Activated naive CD8-positive, alpha-beta T cell treated with anti-CD3 and anti-CD28 coated beads for 36 hours (primary cell): Measurements from ENCODE around the gene SIPA1. TPM values are rescaled to one million over a fixed set of nuclear protein-coding genes. Genes with fewer than 3 reads are reported as not detected.

Experiments used
- DNase-seq: peaks from one replicate; pipeline ENCODE4 v3.0.0; 2021
- H3K27ac Mint-ChIP-seq: one replicate; pipeline ENCODE4 v1.8.0; 2022; ENCODE audit warnings: mild to moderate bottlenecking, moderate library complexity, mixed read lengths
- H3K27me3 Mint-ChIP-seq: one replicate; pipeline ENCODE4 v1.8.0; 2022; ENCODE audit warnings: mild to moderate bottlenecking, mixed read lengths
- H3K36me3 Mint-ChIP-seq: one replicate; pipeline ENCODE4 v1.8.0; 2021; ENCODE audit warnings: mild to moderate bottlenecking, mixed read lengths
- H3K4me1 Mint-ChIP-seq: one replicate; pipeline ENCODE4 v1.8.0; 2021; ENCODE audit warnings: mixed read lengths
- H3K4me3 Mint-ChIP-seq: one replicate; pipeline ENCODE4 v1.8.0; 2022; ENCODE audit warnings: mild to moderate bottlenecking, moderate library complexity, mixed read lengths
- H3K9me3 Mint-ChIP-seq: one replicate; pipeline ENCODE4 v1.8.0; 2022; ENCODE audit warnings: mixed read lengths
- total RNA-seq, 2 experiments: library from RNA; stranded (reverse); gene quantifications; one replicate each; pipeline ENCODE4 v1.2.3, GENCODE V29; 2021

The SIPA1 gene, protein sequence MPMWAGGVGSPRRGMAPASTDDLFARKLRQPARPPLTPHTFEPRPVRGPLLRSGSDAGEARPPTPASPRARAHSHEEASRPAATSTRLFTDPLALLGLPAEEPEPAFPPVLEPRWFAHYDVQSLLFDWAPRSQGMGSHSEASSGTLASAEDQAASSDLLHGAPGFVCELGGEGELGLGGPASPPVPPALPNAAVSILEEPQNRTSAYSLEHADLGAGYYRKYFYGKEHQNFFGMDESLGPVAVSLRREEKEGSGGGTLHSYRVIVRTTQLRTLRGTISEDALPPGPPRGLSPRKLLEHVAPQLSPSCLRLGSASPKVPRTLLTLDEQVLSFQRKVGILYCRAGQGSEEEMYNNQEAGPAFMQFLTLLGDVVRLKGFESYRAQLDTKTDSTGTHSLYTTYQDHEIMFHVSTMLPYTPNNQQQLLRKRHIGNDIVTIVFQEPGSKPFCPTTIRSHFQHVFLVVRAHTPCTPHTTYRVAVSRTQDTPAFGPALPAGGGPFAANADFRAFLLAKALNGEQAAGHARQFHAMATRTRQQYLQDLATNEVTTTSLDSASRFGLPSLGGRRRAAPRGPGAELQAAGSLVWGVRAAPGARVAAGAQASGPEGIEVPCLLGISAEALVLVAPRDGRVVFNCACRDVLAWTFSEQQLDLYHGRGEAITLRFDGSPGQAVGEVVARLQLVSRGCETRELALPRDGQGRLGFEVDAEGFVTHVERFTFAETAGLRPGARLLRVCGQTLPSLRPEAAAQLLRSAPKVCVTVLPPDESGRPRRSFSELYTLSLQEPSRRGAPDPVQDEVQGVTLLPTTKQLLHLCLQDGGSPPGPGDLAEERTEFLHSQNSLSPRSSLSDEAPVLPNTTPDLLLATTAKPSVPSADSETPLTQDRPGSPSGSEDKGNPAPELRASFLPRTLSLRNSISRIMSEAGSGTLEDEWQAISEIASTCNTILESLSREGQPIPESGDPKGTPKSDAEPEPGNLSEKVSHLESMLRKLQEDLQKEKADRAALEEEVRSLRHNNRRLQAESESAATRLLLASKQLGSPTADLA
- 100 to 1,000 TPM; 123 to 127 TPM for total RNA-seq

DNA sequence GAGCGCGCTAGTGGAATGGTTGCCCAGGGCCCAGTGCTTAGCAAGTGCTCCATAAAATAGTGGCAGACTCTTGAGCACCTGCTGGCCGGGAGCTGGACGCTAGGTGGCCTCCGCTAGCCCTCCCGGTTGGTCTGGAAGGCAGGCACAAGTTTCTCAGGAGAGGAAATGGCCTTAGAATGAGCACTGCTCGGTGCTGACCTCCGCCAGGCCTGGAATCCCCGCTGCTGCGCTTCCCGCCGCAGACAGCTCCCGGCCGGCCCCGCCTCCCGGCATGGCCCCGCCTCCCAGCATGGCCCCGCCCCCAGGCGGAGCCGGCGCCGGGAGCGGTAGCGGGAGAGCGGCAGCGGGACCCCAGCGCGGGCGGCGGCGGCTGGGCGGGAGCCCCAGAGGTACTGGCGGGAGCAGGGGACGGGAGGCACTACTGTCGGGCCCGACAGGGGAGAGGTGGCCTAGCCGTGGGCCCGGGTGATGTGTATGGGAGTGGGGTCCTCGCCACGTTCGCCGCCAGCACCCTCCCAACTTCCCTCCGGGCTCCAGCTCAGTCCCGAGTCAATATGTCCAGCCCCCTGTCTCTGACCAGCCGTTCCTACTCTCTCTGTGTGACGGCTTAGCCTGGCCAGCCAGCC lies at the start of gene SIPA1:
Gene SIPA1 (plus strand): TSS at position 308 of the 626 bp plus-strand sequence. CDS start 2,821 bp downstream, outside the sequence.
- Mint-ChIP-seq H3K4me3 (peak within 1 kb of the TSS; percentile 97), H3K9me3 (no peaks in the 10 kb centered on the region), H3K27ac (peak within 1 kb of the TSS; percentile 88), H3K4me1 (peaks cover 34% of the 10 kb centered on the region), H3K36me3 (peaks cover 34% of the 10 kb centered on the region), H3K27me3 (no peaks in the 10 kb centered on the region)
- peak; percentile 88 for DNase-seq

DNA sequence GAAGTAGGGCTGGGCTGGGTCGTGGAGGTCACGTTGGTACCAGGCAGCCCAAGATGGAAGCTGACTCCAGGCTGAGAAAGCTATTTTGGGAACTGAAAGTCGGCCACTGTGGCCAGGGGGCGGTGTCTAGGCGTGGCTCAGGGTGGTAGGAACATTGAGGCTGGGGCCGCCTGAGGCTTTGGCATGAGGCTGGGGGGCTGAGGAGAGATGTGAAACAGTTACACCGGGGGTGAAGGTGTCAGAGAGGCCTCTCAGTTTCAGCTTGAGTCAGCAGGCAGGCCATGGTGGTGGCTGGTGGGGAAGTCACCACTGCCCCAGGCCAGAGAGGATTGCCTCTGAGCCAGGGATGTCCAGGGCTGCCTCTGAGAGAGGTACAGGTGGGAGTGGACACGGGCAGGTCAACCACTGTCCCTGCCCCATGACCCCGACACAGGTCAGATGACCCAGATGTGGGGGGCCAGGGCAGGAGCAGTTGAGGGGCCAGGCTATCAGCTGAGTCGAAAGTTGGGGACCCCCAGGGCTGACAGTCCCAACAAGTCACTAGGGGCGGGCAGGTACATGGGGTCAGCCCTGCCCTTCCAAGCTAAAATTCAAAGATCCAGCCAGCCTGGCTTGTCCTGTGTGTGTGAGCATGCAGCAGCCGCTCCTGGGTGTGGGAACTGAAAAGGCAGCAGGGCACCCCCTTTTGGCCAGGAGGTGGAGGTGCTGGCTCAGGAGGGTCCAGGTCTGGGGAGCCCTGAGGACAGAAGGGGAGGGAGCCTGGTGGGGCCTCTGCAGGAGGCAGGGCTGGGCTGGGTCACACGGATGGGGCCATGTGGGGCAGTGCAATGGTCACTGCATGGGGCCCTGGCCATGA lies 49.5 kb upstream of the SIPA1 start:
- peak overlapping the region; percentile 92 for H3K27ac Mint-ChIP-seq
- no peaks in the 10 kb centered on the region for H3K27me3 Mint-ChIP-seq
- peaks cover 30% of the 10 kb centered on the region for H3K4me1 Mint-ChIP-seq
- no peaks in the 10 kb centered on the region for H3K9me3 Mint-ChIP-seq
- H3K36me3 Mint-ChIP-seq, result peaks cover 9% of the 10 kb centered on the region
- peak; percentile 87 for DNase-seq
- H3K4me3 Mint-ChIP-seq, result peak overlapping the region; percentile 44

DNA sequence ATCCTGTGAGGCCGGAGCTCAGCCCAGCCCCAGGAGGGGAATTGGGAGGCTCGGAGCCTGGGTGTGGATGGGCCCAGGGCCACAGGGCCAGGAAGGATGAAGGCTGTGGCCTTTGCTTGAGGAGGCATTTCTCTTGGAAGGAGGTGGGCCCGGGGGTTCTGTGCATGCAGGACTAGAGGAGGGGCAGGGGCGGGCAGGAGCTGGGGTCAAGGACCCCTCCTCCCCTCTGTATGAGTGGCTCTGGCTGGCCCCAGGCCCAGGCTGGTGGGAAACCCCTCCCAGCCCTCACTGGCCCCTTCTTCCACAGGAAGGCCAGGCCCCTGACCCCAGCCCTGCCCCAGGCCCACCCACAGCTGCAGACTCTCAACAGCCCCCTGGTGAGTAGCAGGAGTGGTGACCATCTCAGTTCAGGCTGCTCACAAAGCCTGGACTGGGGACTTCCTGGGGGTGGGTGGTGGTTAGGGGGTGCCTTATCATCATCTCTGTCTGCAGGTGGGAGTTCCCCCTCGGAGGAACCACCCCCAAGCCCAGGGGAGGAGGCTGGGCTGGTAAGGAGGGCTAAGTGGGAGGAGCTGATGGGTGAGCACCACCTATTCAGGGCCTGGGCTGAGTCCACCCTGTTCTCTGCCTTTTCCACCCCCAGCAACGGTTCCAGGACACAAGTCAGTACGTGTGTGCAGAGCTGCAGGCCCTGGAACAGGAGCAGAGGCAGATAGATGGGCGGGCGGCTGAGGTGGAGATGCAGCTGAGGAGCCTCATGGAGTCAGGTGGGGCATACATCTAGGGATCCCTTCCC lies 48.3 kb upstream of the SIPA1 start:
- Mint-ChIP-seq H3K4me1 (peaks cover 30% of the 10 kb centered on the region), H3K27me3 (no peaks in the 10 kb centered on the region), H3K9me3 (no peaks in the 10 kb centered on the region)

DNA sequence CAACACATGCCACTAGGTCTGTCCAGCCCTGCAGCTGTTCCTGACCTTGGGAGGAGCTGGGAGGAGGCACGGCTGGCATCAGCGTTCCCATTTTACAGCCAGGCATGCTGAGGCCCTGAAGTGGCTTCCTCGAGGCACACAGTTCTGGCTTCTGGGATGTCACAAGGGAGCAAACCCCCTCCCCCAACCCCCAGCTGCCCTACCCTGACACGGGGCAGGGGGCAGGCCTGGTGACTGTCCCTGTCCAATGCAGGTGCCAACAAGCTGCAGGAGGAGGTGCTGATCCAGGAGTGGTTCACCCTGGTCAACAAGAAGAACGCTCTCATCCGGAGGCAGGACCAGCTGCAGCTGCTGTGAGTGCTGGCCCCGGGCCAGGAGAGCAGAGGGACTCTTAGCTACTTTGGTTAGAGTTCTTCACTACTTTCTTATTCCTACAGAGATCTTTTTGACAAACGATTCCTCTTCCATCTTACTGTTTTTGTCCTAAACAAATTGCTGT lies 47.6 kb upstream of the SIPA1 start:
- DNase-seq, result no peak
- H3K4me3 Mint-ChIP-seq, result no peak overlapping the region
- H3K27ac Mint-ChIP-seq, result peak overlapping the region; percentile 54
- no peaks in the 10 kb centered on the region for H3K27me3 Mint-ChIP-seq
- H3K9me3 Mint-ChIP-seq, result no peaks in the 10 kb centered on the region
- peaks cover 33% of the 10 kb centered on the region for H3K4me1 Mint-ChIP-seq
- H3K36me3 Mint-ChIP-seq, result peaks cover 9% of the 10 kb centered on the region

More for the DNA sequence above, 48.3 kb upstream of the SIPA1 start:
- peak; percentile 81 for DNase-seq
- Mint-ChIP-seq H3K36me3 (peaks cover 9% of the 10 kb centered on the region), H3K27ac (peak overlapping the region; percentile 92), H3K4me3 (no peak overlapping the region)

DNA sequence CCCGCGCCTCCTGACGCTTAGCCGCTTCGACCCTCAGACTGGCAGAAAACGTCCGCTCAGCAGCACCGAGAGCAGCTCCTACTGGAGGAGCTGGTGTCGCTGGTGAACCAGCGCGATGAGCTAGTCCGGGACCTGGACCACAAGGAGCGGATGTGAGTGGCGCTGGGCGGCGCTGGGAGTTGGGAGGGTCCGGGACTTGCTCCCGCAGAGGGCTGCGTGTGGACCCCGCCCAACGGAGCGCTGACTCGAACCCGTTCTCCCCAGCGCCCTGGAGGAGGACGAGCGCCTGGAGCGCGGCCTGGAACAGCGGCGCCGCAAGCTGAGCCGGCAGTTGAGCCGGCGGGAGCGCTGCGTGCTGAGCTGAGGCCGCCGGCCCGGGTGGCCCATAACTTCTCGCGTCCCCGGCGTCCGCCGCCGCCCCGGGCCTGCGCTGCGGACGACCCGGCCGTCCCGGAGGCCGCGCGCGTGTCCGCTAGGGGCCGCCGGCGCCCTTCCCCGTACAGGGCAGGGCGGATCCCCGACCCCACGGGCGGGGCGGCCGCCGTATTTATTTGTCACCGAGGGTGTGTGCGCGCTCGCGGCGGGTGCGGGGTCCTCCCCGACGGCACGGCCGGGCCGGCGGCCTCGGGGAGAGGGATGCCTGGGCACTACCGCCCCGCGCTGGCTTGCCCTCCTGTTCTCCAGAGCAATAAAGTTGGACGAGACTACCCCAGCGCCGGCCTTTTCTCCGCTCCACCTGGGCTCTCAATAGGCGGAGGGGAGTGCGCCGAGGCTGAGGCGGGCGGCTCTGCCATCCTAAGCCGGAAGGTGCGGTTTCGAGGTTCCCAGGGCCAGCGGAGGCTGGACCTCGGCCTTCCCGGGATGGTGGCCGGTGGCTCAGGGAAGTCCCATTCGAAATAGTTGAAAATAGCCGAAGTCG lies 45.7 kb upstream of the SIPA1 start:
- H3K36me3 Mint-ChIP-seq, result peaks cover 6% of the 10 kb centered on the region
- H3K4me3 Mint-ChIP-seq, result no peak overlapping the region
- no peaks in the 10 kb centered on the region for H3K27me3 Mint-ChIP-seq
- H3K9me3 Mint-ChIP-seq, result no peaks in the 10 kb centered on the region
- no peak overlapping the region for H3K27ac Mint-ChIP-seq
- DNase-seq, result no peak
- H3K4me1 Mint-ChIP-seq, result peaks cover 34% of the 10 kb centered on the region

DNA sequence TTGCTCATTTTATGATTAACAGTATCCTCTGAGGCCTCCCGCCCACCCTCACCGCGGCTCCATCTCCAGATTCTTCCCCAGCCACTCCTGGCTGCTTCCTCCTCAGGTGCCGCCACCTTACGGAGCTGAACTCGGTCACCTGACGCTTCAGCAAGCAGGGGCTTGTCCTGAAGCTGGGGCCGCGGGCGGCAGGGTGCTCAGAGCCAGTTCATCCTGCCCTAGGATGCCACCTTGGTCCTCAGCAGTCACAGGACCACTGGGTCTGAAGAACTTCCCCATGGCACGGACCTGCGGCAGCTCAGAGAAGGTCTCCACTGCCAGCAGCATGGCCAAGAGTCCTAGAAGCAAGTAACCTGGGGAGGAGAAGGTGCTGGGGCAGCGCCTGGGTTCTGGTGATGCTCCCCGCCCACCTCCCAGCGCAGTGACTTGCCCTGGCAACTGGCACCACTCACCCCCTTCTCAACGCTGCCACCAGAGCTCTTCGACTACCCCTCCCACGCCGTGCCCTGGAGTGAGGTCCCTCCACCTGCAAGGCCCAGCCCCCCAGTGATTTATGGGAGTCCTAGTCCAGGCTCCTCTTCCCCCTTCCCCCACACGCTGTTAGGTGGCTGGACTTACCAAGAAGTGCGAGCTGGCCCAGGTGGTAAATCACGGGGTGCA lies 44.9 kb upstream of the SIPA1 start:
- Mint-ChIP-seq H3K4me3 (no peak overlapping the region), H3K9me3 (no peaks in the 10 kb centered on the region), H3K27me3 (no peaks in the 10 kb centered on the region), H3K27ac (no peak overlapping the region), H3K36me3 (peaks cover 6% of the 10 kb centered on the region), H3K4me1 (peaks cover 26% of the 10 kb centered on the region)
- no peak for DNase-seq

DNA sequence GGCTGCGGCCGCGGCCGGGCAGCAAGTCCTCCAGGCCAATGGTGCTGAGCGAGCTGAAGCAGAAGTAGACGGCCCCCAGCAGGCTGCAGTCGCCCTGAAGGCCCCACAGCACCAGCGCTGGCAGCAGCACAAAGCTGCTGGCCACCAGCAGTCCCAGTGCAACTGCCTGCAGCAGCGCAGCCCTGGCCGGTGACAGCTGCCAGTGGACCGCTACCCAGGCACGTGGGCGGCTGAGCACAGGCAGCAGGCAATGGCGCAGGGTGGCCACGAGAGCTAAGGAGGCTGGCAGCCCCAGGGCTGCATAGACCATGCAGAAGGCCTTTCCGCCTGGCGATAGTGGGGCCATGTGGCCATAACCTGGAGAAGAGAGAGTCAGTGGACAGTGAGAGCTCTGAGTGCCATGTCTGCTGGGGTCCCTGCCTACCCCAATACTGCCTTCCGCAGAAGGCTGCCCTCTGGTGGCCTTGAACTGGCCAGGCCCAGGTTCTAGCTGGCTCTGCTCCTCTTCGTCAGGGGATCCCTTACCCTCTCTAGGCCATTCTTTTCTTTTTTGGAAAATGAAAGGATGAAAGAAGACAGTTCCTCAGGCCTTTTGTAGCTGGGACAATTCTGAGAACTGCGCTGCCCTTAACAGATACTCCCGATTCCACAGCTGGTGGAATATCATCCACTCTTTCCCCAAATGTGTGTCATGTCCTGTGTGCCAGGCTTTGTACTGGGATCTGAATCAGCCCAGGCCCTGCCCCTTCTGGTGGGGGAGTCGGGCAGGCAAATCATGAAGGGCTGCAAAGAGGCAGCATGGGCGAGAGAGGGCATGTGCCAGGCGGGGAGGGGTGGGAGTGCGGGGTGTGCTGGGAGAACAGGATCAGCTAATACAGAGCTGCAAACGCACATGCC lies 44.1 kb upstream of the SIPA1 start:
- Mint-ChIP-seq H3K27me3 (no peaks in the 10 kb centered on the region), H3K4me3 (no peak overlapping the region), H3K4me1 (peaks cover 18% of the 10 kb centered on the region), H3K36me3 (peaks cover 4% of the 10 kb centered on the region), H3K9me3 (no peaks in the 10 kb centered on the region), H3K27ac (no peak overlapping the region)
- peak; percentile 52 for DNase-seq

DNA sequence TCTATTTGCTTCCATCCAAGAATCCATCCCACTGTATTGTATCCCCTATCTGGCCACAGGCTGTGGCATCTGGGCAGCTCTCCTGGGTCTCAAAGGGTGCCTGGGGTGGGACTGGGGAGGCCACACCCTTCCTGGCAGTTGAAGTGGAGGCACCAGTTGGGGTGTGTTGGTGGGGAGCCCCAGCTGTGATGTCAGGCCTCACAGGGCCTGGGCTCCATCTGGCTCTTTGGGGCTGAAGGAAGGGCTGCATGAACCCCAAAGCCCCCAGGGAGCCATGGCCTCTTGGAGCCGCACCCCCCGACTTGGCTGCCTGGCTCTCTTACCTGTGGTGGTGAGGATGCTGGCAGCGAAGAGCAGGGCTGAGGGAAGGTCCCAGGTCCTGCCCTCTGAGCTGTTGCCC lies 42.8 kb upstream of the SIPA1 start:
- H3K36me3 Mint-ChIP-seq, result peaks cover 3% of the 10 kb centered on the region
- no peak overlapping the region for H3K4me3 Mint-ChIP-seq
- no peak for DNase-seq
- peaks cover 8% of the 10 kb centered on the region for H3K4me1 Mint-ChIP-seq
- no peak overlapping the region for H3K27ac Mint-ChIP-seq
- no peaks in the 10 kb centered on the region for H3K9me3 Mint-ChIP-seq
- H3K27me3 Mint-ChIP-seq, result no peaks in the 10 kb centered on the region

DNA sequence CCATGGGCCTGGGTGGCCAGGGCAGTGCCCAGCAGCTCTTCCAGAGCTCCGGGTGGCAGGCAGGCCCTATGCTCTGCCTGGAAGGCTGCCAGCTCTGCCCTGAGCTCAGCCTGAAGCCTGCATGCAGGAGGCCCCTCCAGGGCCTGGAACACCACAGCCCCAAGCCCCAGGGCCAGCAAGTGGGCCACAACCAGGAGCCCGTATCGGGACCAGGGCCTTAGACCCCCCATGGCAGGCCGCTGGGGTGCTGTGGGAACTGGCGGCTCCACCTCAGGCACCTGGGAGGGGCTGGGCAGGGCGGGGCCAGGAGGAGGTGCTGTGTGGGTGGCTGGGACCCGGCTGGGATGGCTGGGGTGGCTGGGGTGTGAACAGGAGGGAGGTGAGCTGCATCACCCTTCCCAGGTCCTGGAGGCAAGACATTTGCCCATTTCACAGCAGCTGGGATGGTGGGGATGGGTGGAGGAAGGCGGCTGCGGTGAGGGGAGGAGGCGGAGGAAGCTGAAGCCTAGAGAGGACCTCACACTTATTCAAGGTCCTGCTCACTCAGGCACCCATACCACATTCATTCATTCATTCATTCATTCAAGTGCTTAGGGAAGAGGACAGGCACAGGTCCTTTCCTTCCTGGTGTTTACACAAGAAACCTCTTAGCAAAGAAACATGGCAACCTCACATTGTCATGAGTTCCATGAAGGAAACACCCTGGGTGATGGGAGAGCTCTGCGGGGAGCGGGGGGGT lies 42.2 kb upstream of the SIPA1 start, which contains the start of gene KCNK7:
Gene KCNK7 (minus strand): TSS at position 258 of the 739 bp plus-strand sequence. CDS start 28 bp downstream, at position 230.
- H3K4me1 Mint-ChIP-seq, result peaks cover 8% of the 10 kb centered on the region
- H3K36me3 Mint-ChIP-seq, result peaks cover under 1% of the 10 kb centered on the region
- H3K9me3 Mint-ChIP-seq, result no peaks in the 10 kb centered on the region
- no peaks in the 10 kb centered on the region for H3K27me3 Mint-ChIP-seq
- no peak within 1 kb of the TSS for H3K27ac Mint-ChIP-seq
- no peak for DNase-seq
- no peak within 1 kb of the TSS for H3K4me3 Mint-ChIP-seq

DNA sequence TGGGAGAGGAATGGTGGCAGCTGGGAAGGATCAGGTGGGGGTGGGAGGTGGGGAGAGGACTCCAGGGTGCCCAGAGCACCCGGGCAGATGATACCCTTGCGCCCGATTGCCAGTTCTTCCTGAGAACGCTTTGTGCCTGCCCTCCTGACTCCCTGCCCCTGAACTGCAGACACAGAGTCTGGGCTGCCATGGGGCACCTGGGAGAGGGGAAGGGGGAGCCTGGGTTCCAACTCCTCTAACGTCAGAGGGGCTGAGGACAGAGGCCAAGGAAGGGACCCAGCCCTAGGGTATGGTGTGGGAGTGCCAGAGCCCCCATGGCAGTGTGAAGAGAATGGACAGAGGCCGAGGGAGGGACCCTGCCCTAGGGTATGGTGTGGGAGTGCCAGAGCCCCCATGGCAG lies 41.4 kb upstream of the SIPA1 start:
- peaks cover 8% of the 10 kb centered on the region for H3K4me1 Mint-ChIP-seq
- H3K4me3 Mint-ChIP-seq, result no peak overlapping the region
- H3K36me3 Mint-ChIP-seq, result no peaks in the 10 kb centered on the region

DNA sequence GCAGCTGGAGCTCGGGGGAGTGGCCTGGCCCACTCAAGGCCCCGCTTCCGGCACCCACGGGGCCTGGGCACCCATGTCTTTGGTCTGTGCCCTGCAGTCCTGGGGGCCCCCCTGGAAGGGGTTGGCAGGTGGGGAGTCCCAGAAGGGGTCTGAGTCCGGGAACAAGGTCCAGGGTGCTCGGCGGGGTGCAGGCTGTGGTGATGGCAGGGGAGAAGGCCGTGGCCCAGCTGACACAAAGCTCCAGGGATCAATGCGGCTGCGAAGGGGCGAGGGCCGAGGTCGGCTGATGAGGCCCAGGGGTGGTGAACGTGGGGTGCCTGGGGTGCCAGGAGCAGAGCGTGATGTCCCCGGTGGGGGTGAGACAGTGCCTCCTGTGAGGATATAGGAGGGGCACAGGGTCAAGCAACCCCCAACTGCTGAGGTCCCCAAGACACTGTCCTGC lies 39.6 kb upstream of the SIPA1 start:
- Mint-ChIP-seq H3K27ac (no peak overlapping the region), H3K4me1 (peaks cover 8% of the 10 kb centered on the region), H3K36me3 (peaks cover 1% of the 10 kb centered on the region), H3K9me3 (no peaks in the 10 kb centered on the region), H3K4me3 (no peak overlapping the region), H3K27me3 (no peaks in the 10 kb centered on the region)
- DNase-seq, result no peak

More for the DNA sequence above, 41.4 kb upstream of the SIPA1 start:
- Mint-ChIP-seq H3K27me3 (no peaks in the 10 kb centered on the region), H3K9me3 (no peaks in the 10 kb centered on the region), H3K27ac (no peak overlapping the region)
- no peak for DNase-seq
